Lower leg skin (tissue), 4 donors: ENCODE results near the gene ZNF823. TPM values are rescaled to one million over a fixed set of nuclear protein-coding genes. Genes with fewer than 3 reads are reported as not detected.

ENCODE experiments used
- DNase-seq, 2 donors: peaks; one replicate each; pipeline ENCODE4 v3.0.0-alpha.2; 2019; ENCODE audit warnings: low spot score in 2 of 2
- H3K4me3 ChIP-seq: fragments of 200-600 bp; sonication (generic); 2 replicates; pipeline ENCODE4 v1.5.1; 2017; ENCODE audit warnings: mild to moderate bottlenecking, low read depth; ENCODE audit not compliant: poor library complexity, severe bottlenecking
- POLR2A ChIP-seq, 2 donors: fragments of 450-650 bp; IDR thresholded peaks; one replicate each; pipeline ENCODE4 v1.6.1; 2016 to 2017; ENCODE audit warnings: antibody characterized with exemption in 2 of 2, mild to moderate bottlenecking in 1 of 2, moderate library complexity in 1 of 2
- WGBS, 2 donors: methylation state at CpG; one replicate each; pipeline ENCODE4 v1.1.5; 2018; 5-methylcytosine and 5-hydroxymethylcytosine counted together
- intact Hi-C: fragments of 100-400 bp; cut with DNase I; formaldehyde crosslinking; loops from one replicate; pipeline ENCODE4 v1.15.0; 2023; ENCODE audit warnings: low total_unique reads
- total RNA-seq, 4 donors: library from RNA; depleted of rRNA; stranded (reverse); fragments of >200 nt; gene quantifications; one replicate each; pipeline ENCODE4 v1.1.0, GENCODE V29; 2016
- TF ChIP-seq, protein P1 (sequence below), 3 donors: fragments of 450-650 bp; IDR thresholded peaks; one replicate each; pipeline ENCODE4 v1.5.1; 2016; ENCODE audit warnings: antibody characterized with exemption in 3 of 3, mild to moderate bottlenecking in 3 of 3, moderate library complexity in 2 of 3

Gene ZNF823
- total RNA-seq, 4 donors from 2014 or later = 5.5 to 8.4 (median 6.5) TPM

- no peak for DNase-seq
- TF ChIP-seq POLR2A (IDR thresholded peaks at IDR 0.05) = no peak
- TF ChIP-seq, protein P1, sequence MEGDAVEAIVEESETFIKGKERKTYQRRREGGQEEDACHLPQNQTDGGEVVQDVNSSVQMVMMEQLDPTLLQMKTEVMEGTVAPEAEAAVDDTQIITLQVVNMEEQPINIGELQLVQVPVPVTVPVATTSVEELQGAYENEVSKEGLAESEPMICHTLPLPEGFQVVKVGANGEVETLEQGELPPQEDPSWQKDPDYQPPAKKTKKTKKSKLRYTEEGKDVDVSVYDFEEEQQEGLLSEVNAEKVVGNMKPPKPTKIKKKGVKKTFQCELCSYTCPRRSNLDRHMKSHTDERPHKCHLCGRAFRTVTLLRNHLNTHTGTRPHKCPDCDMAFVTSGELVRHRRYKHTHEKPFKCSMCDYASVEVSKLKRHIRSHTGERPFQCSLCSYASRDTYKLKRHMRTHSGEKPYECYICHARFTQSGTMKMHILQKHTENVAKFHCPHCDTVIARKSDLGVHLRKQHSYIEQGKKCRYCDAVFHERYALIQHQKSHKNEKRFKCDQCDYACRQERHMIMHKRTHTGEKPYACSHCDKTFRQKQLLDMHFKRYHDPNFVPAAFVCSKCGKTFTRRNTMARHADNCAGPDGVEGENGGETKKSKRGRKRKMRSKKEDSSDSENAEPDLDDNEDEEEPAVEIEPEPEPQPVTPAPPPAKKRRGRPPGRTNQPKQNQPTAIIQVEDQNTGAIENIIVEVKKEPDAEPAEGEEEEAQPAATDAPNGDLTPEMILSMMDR (IDR thresholded peaks at IDR 0.05) = no peak
- WGBS, 2 donors = 14 to 17% methylated on average over 16 of the region's 16 CpGs
- intact Hi-C loops = no loop called here
- peak overlapping the region; percentile 72 for H3K4me3 ChIP-seq
These were observed 44.9 kb downstream of the ZNF823 start for GRCh38 chr19:11693505-11694499.

- TF ChIP-seq, protein P1 (IDR thresholded peaks at IDR 0.05) = no peak
- TF ChIP-seq POLR2A (IDR thresholded peaks at IDR 0.05) = no peak
- WGBS, 2 donors = 94 to 96% methylated on average over 11 of the region's 11 CpGs
- H3K4me3 ChIP-seq = no peak overlapping the region
- intact Hi-C loops = no loop called here
- DNase-seq = no peak
These were observed 46.5 kb downstream of the ZNF823 start for GRCh38 chr19:11692127-11692790.

GRCh38 chr19:11685676-11686650, 52.8 kb downstream of the ZNF823 start:
- intact Hi-C loops = no loop called here
- TF ChIP-seq, protein P1 (IDR thresholded peaks at IDR 0.05) = no peak
- no peak for TF ChIP-seq POLR2A (IDR thresholded peaks at IDR 0.05)

GRCh38 chr19:11684987-11685675, 53.6 kb downstream of the ZNF823 start:
- WGBS, 2 donors = 94 to 96% methylated on average over 3 of the region's 3 CpGs
- TF ChIP-seq POLR2A (IDR thresholded peaks at IDR 0.05) = no peak
- TF ChIP-seq, protein P1 (IDR thresholded peaks at IDR 0.05) = no peak
- intact Hi-C loops = no loop called here
- no peak overlapping the region for H3K4me3 ChIP-seq
- DNase-seq = no peak

More at GRCh38 chr19:11685676-11686650, 52.8 kb downstream of the ZNF823 start:
- no peak overlapping the region for H3K4me3 ChIP-seq
- WGBS, 2 donors = 89 to 91% methylated on average over 4 of the region's 4 CpGs
- DNase-seq = no peak
